MG63 (cell line): Measurements from ENCODE around the gene RNF151. TPM values are rescaled to one million over a fixed set of nuclear protein-coding genes. Genes with fewer than 3 reads are reported as not detected.

Experiments
- DNase-seq: peaks from one replicate; pipeline ENCODE4 v3.0.0-alpha.2; 2020
- H3K27me3 ChIP-seq: fragments of 250-450 bp; sonication (Bioruptor Pico); 2 replicates; pipeline ENCODE4 v1.5.1; 2020; ENCODE audit warnings: mild to moderate bottlenecking, moderate library complexity
- H3K36me3 ChIP-seq: fragments of 250-450 bp; sonication (Bioruptor Pico); 2 replicates; pipeline ENCODE4 v1.5.1; 2020; ENCODE audit warnings: mild to moderate bottlenecking, moderate library complexity
- H3K4me3 ChIP-seq: fragments of 250-450 bp; sonication (Bioruptor Pico); 2 replicates; pipeline ENCODE4 v1.5.1; 2020; ENCODE audit warnings: mild to moderate bottlenecking, moderate library complexity
- H3K9me3 ChIP-seq: fragments of 250-450 bp; sonication (Bioruptor Pico); 2 replicates; pipeline ENCODE4 v1.5.1; 2020; ENCODE audit warnings: mild to moderate bottlenecking, moderate library complexity
- total RNA-seq: library from RNA; depleted of rRNA; stranded (reverse); fragments of >200 nt; shearing (Covaris generic); gene quantifications from 2 replicates; pipeline ENCODE4 v1.2.3, GENCODE V29; 2014; ENCODE audit warnings: low replicate concordance

The RNF151 gene
- total RNA-seq, 1 experiment from 2014 or later: not detected

- Histone ChIP-seq H3K4me3 (peak overlapping the region; percentile 22; the same call in 1 of the 2 replicates), H3K27me3 (peaks cover 8% of the 10 kb centered on the region), H3K36me3 (peaks cover 19% of the 10 kb centered on the region), H3K9me3 (no peaks in the 10 kb centered on the region)
- no peak for DNase-seq
Measured at GRCh38 chr16:1991588-1991947, 24.9 kb downstream of the RNF151 start.

GRCh38 chr16:1991948-1992703 is 25.5 kb downstream of the RNF151 start:
- peaks cover 20% of the 10 kb centered on the region for H3K36me3 ChIP-seq
- DNase-seq: peak; percentile 87
- peak overlapping the region; percentile 22; the same call in 1 of the 2 replicates for H3K4me3 ChIP-seq
- peaks cover 8% of the 10 kb centered on the region for H3K27me3 ChIP-seq
- H3K9me3 ChIP-seq: no peaks in the 10 kb centered on the region

- Histone ChIP-seq H3K9me3 (no peaks in the 10 kb centered on the region), H3K4me3 (no peak overlapping the region), H3K36me3 (peaks cover 24% of the 10 kb centered on the region), H3K27me3 (peaks cover 8% of the 10 kb centered on the region)
- no peak for DNase-seq
Measured at GRCh38 chr16:1992704-1993317, 26.2 kb downstream of the RNF151 start.

GRCh38 chr16:1993731-1994131 is 27.1 kb downstream of the RNF151 start:
- no peak for DNase-seq

GRCh38 chr16:1997494-1998359 is 31.1 kb downstream of the RNF151 start:
- no peak for DNase-seq
- no peaks in the 10 kb centered on the region for H3K9me3 ChIP-seq
- peaks cover 72% of the 10 kb centered on the region for H3K36me3 ChIP-seq
- no peaks in the 10 kb centered on the region for H3K27me3 ChIP-seq
- H3K4me3 ChIP-seq: no peak overlapping the region

More at GRCh38 chr16:1993731-1994131, 27.1 kb downstream of the RNF151 start:
- peaks cover 8% of the 10 kb centered on the region for H3K27me3 ChIP-seq
- H3K36me3 ChIP-seq: peaks cover 32% of the 10 kb centered on the region
- H3K9me3 ChIP-seq: no peaks in the 10 kb centered on the region
- no peak overlapping the region for H3K4me3 ChIP-seq

- Histone ChIP-seq H3K9me3 (no peaks in the 10 kb centered on the region), H3K27me3 (no peaks in the 10 kb centered on the region), H3K4me3 (no peak overlapping the region), H3K36me3 (peaks cover 79% of the 10 kb centered on the region)
- no peak for DNase-seq
Measured at GRCh38 chr16:1998360-1998835, 31.7 kb downstream of the RNF151 start.

GRCh38 chr16:1998852-1999801 is 32.5 kb downstream of the RNF151 start:
- Histone ChIP-seq H3K27me3 (no peaks in the 10 kb centered on the region), H3K4me3 (no peak overlapping the region), H3K9me3 (no peaks in the 10 kb centered on the region), H3K36me3 (peaks cover 86% of the 10 kb centered on the region)
- no peak for DNase-seq

GRCh38 chr16:1999866-2000514 is 33.3 kb downstream of the RNF151 start:
- peaks cover 94% of the 10 kb centered on the region for H3K36me3 ChIP-seq
- H3K27me3 ChIP-seq: no peaks in the 10 kb centered on the region
- no peak for DNase-seq
- H3K9me3 ChIP-seq: no peaks in the 10 kb centered on the region
- H3K4me3 ChIP-seq: no peak overlapping the region

- Histone ChIP-seq H3K4me3 (no peak overlapping the region), H3K27me3 (no peaks in the 10 kb centered on the region), H3K9me3 (no peaks in the 10 kb centered on the region), H3K36me3 (peaks cover 96% of the 10 kb centered on the region)
- DNase-seq: no peak
Measured at GRCh38 chr16:2001035-2001434, 34.4 kb downstream of the RNF151 start.

- no peak for DNase-seq
- Histone ChIP-seq H3K27me3 (no peaks in the 10 kb centered on the region), H3K4me3 (no peak overlapping the region), H3K36me3 (peaks cover 95% of the 10 kb centered on the region), H3K9me3 (no peaks in the 10 kb centered on the region)
Measured at GRCh38 chr16:2001456-2002355, 35.0 kb downstream of the RNF151 start.

- no peaks in the 10 kb centered on the region for H3K9me3 ChIP-seq
- no peak overlapping the region for H3K4me3 ChIP-seq
- no peaks in the 10 kb centered on the region for H3K27me3 ChIP-seq
- no peak for DNase-seq
- H3K36me3 ChIP-seq: peaks cover 96% of the 10 kb centered on the region
Measured at GRCh38 chr16:2002406-2003230, 36.0 kb downstream of the RNF151 start.

GRCh38 chr16:2003231-2003826 is 36.7 kb downstream of the RNF151 start:
- no peak for DNase-seq
- Histone ChIP-seq H3K27me3 (no peaks in the 10 kb centered on the region), H3K36me3 (peaks cover 98% of the 10 kb centered on the region), H3K4me3 (no peak overlapping the region), H3K9me3 (no peaks in the 10 kb centered on the region)

GRCh38 chr16:2003827-2004641 is 37.4 kb downstream of the RNF151 start:
- Histone ChIP-seq H3K27me3 (no peaks in the 10 kb centered on the region), H3K36me3 (peaks cover 98% of the 10 kb centered on the region), H3K9me3 (no peaks in the 10 kb centered on the region), H3K4me3 (no peak overlapping the region)
- peak; percentile 86 for DNase-seq
